GM18519 (cell line): ENCODE measurements around the gene SLC1A6.
"Not testable (repeated sequence)": the region's sequence is repeated elsewhere in the genome, so short reads cannot be mapped to it uniquely, and the experiment has no call there.

Experiments used
- ATAC-seq: cut with Tn5 transposase; IDR thresholded peaks from one replicate; pipeline ENCODE4 v1.9.1; 2021; ENCODE audit warnings: mild to moderate bottlenecking, moderate library complexity; ENCODE audit not compliant: unreplicated experiment, low FRiP score

SLC1A6 gene

GRCh38 chr19:14979476-14980255 is at the start of gene SLC1A6:
SLC1A6 (minus strand) TSS chr19:14979864; CDS start chr19:14972910, 6,954 bp downstream.
- ATAC-seq, result no peak

GRCh38 chr19:15028490-15028889 is 48.8 kb upstream of the SLC1A6 start:
- no peak for ATAC-seq

- ATAC-seq, result no peak
Measured at GRCh38 chr19:15025217-15025616, 45.6 kb upstream of the SLC1A6 start.

GRCh38 chr19:15022752-15023151 is 43.1 kb upstream of the SLC1A6 start:
- no peak for ATAC-seq

DNA sequence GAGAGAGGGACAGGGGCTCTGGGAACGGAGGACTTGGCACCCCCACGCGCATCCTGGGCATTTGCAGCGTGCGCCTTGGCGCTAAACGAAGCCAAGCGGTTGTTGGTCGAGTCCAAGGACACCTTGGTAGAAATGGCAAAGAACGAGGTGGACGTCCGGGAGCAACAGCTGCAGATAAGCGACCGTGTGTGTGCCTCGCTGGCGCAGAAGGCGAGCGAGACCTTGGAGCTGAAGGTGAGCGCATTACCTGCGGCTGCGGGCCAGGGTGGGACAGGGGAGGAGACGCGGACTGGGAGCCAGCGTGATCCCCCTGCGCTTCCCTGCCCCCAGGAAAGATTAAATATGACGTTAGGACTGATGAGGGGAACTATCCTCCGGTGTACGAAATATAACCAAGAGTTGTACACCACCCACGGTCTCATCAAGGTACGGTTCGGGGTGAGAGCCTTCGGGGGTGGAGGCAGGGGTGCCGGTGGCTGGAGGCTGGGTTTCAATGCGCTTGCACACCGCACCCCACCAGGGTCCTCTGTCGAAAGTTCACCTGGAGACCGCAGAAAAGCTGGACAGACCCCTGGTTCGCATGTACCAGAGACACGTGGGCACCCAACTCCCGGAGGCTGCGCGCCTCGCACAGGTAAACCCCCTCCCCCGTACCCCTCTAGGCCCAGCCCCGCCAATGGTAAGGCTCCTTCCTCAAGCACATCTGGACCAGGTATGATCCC is 41.8 kb upstream of the SLC1A6 start:
- no peak for ATAC-seq

GRCh38 chr19:15018836-15019235 is 39.2 kb upstream of the SLC1A6 start:
- not testable (repeated sequence) for ATAC-seq

- ATAC-seq, result no peak
Measured at GRCh38 chr19:15015946-15016542, 36.4 kb upstream of the SLC1A6 start.

- ATAC-seq, result no peak
Measured at GRCh38 chr19:15014579-15014978, 34.9 kb upstream of the SLC1A6 start.

- no peak for ATAC-seq
Measured at GRCh38 chr19:15010501-15011300, 31.0 kb upstream of the SLC1A6 start.

DNA sequence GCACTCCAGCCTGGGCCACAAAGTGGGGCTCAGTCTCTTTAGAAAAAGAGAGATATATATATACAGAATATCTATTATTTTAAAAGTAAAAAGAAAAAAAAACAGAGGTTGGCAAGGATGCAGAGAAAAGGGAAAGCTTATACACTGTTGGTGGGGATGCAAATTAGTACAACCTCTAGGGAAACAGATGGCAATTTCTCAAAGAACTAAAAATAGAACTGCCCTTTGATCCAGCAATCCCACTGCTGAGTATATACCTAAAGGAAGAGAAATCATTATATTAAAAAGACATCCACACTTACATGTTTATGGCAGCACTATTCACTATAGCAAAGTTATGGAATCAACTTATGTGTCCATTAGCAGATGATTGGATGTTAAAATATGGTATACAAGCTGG is 28.6 kb upstream of the SLC1A6 start:
- no peak for ATAC-seq

DNA sequence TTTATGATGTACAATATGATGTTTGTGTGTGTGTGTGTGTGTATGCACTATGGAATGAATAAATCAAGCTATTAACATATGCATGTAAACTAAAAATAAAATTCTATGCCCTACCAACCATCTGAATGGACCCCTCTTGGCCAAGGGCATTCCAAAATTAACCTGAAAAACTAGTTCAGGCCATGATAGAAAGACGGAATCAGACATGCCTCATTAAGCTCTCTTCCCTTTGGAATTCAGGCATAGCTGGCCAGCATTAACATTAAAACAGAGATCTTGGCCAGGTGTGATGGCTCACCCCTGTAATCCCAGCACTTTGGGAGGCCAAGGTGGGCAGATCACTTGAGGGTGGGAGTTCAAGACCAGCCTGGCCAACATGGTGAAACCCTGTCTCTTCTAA is 18.3 kb upstream of the SLC1A6 start:
- ATAC-seq, result no peak

- no peak for ATAC-seq
Measured at GRCh38 chr19:14992780-14993179, 13.1 kb upstream of the SLC1A6 start.

GRCh38 chr19:14985133-14985532 is 5.5 kb upstream of the SLC1A6 start:
- ATAC-seq, result no peak

DNA sequence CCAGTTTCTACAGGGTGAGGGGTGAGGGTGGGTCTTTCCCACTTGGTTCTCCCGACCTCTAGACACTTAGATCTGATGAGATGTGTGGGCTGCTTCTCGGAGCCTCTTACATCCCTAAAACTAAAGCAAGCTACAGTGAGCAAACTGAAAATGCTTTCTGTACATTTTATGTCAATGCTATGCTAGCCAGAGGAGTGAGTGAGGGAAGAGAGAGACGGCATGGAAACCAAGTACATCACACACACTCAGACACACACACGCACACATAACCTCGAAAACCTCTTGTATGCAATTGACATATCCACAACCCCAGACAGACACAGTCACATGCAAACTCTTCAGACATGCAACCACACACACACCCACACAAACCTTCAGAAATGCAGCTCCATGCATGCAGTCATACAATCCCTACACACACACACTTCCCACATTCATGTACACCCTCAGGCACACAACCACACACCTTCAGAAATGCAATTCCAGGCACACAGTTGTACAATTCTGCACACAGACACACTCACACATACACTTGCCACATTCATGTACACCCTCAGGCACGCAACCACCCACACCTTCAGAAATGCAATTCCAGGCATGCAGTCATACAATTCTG is 1.4 kb downstream of the SLC1A6 start:
- no peak for ATAC-seq

- no peak for ATAC-seq
Measured at GRCh38 chr19:14977128-14977527, 2.5 kb downstream of the SLC1A6 start.

- no peak for ATAC-seq
Measured at GRCh38 chr19:14974488-14974887, 5.2 kb downstream of the SLC1A6 start.

DNA sequence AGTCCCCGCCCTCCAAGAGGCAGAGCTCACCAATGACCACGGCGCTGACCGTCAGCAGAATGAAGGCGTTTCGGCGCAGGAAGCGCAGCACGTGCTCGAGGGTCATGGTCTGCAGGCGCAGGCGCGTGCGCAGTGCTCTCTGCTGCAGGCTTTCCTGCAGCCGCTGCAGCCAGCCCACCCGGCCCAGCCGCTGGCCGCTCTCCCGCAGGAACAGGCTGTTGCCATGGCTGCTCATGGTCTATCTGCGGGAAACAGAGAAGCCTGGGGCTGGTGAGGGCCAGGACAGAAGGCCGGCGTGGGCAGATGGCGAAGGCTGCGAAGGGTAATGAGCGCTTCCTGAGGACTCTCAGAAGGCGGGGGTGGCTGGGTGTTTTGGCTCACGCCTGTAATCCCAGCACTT is 7.0 kb downstream of the SLC1A6 start:
- ATAC-seq, result no peak

DNA sequence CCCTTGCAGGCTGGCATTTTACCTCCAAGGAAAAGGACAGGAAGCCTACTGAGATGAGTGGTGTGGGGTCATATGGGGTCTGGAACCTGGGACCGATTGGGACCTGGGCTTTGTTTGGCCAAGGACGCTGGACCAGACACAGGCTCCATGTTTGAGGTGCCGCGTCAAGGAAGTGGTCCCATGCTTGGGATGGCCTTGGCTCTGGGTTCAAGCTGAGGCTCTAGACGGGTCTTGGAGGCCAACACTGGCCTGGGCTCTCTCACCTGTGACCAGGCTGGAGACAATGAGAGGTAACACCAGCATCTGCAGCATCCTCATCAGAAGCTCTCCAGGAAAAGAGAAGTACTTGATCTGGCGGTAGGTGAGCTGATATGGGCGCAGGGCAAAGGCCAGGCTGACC is 8.2 kb downstream of the SLC1A6 start:
- ATAC-seq, result no peak

DNA sequence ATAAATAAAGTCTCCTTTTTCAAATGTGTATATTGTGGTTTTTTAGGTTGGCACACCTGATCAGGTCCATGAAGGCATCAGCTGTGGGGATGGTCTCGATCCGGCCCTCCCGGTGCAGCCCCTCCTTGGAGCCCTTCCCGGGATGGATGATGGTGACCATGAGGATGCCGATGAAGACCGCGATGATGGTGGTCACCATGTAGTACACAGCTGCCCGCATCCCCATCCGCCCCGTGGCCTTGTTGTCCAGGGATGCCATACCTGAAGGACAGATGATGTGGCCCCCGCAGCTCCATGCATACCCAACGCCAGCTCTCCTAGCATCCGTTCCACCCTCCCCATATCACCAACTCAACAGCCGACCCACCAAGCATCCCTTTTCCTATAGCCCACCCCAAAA is 11.4 kb downstream of the SLC1A6 start:
- no peak for ATAC-seq

GRCh38 chr19:14961956-14962685 is 17.5 kb downstream of the SLC1A6 start:
- ATAC-seq, result no peak
